Glutamatergic neuron (in vitro differentiated cells): ENCODE measurements around the gene HDAC11. TPM values are rescaled to one million over a fixed set of nuclear protein-coding genes. Genes with fewer than 3 reads are reported as not detected.

ENCODE experiments used
- DNase-seq: peaks from one replicate; pipeline ENCODE4 v3.0.0; 2022
- H3K27ac Mint-ChIP-seq: one replicate; pipeline ENCODE4 v1.8.0; 2020; ENCODE audit warnings: mild to moderate bottlenecking, mixed read lengths, inconsistent platforms; ENCODE audit not compliant: unreplicated experiment
- H3K27me3 Mint-ChIP-seq: one replicate; pipeline ENCODE4 v1.8.0; 2020; ENCODE audit warnings: mild to moderate bottlenecking, moderate library complexity, mixed read lengths, inconsistent platforms; ENCODE audit not compliant: unreplicated experiment
- H3K36me3 Mint-ChIP-seq: one replicate; pipeline ENCODE4 v1.8.0; 2020; ENCODE audit warnings: mild to moderate bottlenecking, mixed read lengths, inconsistent platforms; ENCODE audit not compliant: unreplicated experiment
- H3K4me1 Mint-ChIP-seq: one replicate; pipeline ENCODE4 v1.8.0; 2020; ENCODE audit warnings: mild to moderate bottlenecking, low read depth, mixed read lengths, inconsistent platforms; ENCODE audit not compliant: unreplicated experiment
- H3K4me3 Mint-ChIP-seq: one replicate; pipeline ENCODE4 v1.8.0; 2020; ENCODE audit warnings: mild to moderate bottlenecking, mixed read lengths, inconsistent platforms; ENCODE audit not compliant: unreplicated experiment
- H3K9me3 Mint-ChIP-seq: one replicate; pipeline ENCODE4 v1.8.0; 2020; ENCODE audit warnings: mild to moderate bottlenecking, moderate library complexity, mixed read lengths, inconsistent platforms; ENCODE audit not compliant: unreplicated experiment
- CTCF ChIP-seq: fragments of 200-600 bp; sonication (generic); IDR thresholded peaks from one replicate; pipeline ENCODE4 v1.5.0; 2021; ENCODE audit not compliant: partially characterized antibody, unreplicated experiment
- total RNA-seq: library from RNA; stranded (reverse); fragmentation: NEBNext Ultra II Directional; extraction: Animal tissue kit (Norgen Biotek cat#: 25700); gene quantifications from one replicate; pipeline ENCODE4 v1.2.1, GENCODE V29; 2021; ENCODE audit not compliant: unreplicated experiment

Gene HDAC11
- total RNA-seq, 1 donor from 2014 or later = 19.8 TPM

GRCh38 chr3:13513051-13513912 is 33.2 kb downstream of the HDAC11 start:
- Mint-ChIP-seq H3K36me3 (peaks cover 6% of the 10 kb centered on the region), H3K4me3 (no peak overlapping the region), H3K9me3 (peaks cover 1% of the 10 kb centered on the region), H3K27ac (no peak overlapping the region), H3K27me3 (peaks cover 3% of the 10 kb centered on the region), H3K4me1 (peaks cover 2% of the 10 kb centered on the region)
- DNase-seq = no peak
- no peak for TF ChIP-seq CTCF

DNA sequence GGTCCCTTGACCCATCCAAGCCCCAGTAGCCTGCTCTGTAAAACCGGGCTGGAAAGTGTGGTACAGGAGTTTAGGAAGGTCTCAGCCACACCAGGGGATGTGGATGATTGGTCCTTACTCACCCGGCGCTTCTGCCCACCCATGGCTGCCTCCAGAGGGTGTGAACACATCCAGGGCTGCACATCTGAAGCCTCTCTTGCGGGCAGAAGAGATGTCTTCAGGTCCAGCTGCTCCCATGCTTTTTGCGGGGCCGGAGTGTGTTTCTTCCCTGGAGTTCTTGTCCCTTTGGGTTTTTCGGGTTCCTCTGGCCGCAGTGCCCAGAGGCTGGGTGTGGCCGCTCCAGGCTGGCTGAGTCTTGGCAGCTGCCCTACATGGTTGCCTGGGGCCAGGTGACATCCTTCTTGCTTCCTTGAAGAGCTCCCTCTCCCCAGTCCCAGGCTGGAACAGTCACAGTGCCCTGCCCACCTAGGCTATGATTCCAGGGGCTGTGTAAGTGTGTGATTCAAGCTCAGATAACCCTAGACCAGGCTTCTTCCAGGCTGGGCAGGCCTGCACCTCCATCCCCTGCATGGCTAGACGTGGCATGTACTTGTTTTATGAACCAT is 33.9 kb downstream of the HDAC11 start:
- DNase-seq = no peak
- Mint-ChIP-seq H3K4me3 (no peak overlapping the region), H3K27me3 (peaks cover 3% of the 10 kb centered on the region), H3K36me3 (peaks cover 6% of the 10 kb centered on the region), H3K27ac (no peak overlapping the region), H3K9me3 (peaks cover 1% of the 10 kb centered on the region), H3K4me1 (peaks cover 2% of the 10 kb centered on the region)
- no peak for TF ChIP-seq CTCF

DNA sequence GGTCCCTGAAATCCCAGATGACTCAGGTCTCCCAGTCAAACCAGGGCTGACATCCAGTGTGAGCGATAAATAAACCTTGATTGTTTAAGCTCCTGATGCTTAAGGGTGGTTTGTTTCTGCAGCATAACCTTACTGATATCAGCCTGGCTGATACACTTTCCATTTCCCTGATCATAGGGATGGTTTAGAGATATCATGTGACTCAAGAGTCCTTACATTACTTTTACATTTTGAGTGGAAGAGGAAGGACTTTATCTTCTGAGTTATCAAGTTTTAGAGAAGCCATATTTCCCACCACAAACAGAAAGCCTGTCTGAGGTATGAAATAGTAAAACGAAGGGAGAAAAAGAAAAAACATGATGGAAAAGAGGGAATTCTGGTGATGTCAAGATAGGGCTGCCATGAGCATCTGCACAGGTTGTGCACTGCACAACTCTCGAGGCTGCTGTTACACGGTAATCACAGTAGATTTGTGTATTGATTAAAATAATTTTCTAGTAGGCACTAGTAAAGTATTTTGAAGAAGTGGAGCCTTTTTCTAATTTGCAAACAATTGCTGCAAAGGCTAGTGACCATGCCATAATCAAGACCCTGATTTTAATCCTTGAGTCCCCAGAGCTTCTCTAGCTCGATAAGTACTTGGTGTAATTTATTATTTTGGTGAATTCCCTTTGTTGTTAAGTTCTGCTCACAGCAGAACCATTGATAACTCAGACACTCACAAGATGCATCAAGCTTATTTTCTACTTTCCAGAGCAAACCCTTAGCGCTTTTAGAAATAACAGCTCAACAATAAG is 34.7 kb downstream of the HDAC11 start:
- no peak for TF ChIP-seq CTCF
- peaks cover 1% of the 10 kb centered on the region for H3K9me3 Mint-ChIP-seq
- peak overlapping the region; percentile 26 for H3K27ac Mint-ChIP-seq
- peaks cover 2% of the 10 kb centered on the region for H3K27me3 Mint-ChIP-seq
- DNase-seq = no peak
- H3K4me1 Mint-ChIP-seq = peaks cover 2% of the 10 kb centered on the region
- no peak overlapping the region for H3K4me3 Mint-ChIP-seq
- peaks cover 6% of the 10 kb centered on the region for H3K36me3 Mint-ChIP-seq

- Mint-ChIP-seq H3K27me3 (peaks cover 2% of the 10 kb centered on the region), H3K4me1 (peaks cover 2% of the 10 kb centered on the region), H3K36me3 (peaks cover 6% of the 10 kb centered on the region), H3K9me3 (peaks cover 1% of the 10 kb centered on the region), H3K4me3 (no peak overlapping the region), H3K27ac (no peak overlapping the region)
- DNase-seq = no peak
- no peak for TF ChIP-seq CTCF
These were observed 36.0 kb downstream of the HDAC11 start for GRCh38 chr3:13515786-13516759.
